Fibroblast of skin of right quadriceps (primary cell): ENCODE data around the gene C1orf35.

Source experiments
- DNase-seq: peaks from one replicate; pipeline ENCODE4 v3.0.0-alpha.2; 2013

The C1orf35 gene

GRCh38 chr1:228077565-228078330 lies 25.4 kb downstream of the C1orf35 start:
- no peak for DNase-seq

- no peak for DNase-seq
Observed at GRCh38 chr1:228076796-228077430, 26.2 kb downstream of the C1orf35 start.

- DNase-seq: no peak
Observed at GRCh38 chr1:228075801-228076271, 27.3 kb downstream of the C1orf35 start.

- DNase-seq: no peak
Observed at GRCh38 chr1:228074954-228075730, 28.0 kb downstream of the C1orf35 start.

GRCh38 chr1:228073857-228074545 lies 29.1 kb downstream of the C1orf35 start:
- no peak for DNase-seq

- DNase-seq: no peak
Observed at GRCh38 chr1:228073061-228073856, 29.9 kb downstream of the C1orf35 start.

- no peak for DNase-seq
Observed at GRCh38 chr1:228072658-228073043, 30.5 kb downstream of the C1orf35 start.

GRCh38 chr1:228071839-228072657 lies 31.1 kb downstream of the C1orf35 start:
- DNase-seq: no peak

- DNase-seq: no peak
Observed at GRCh38 chr1:228070851-228071250, 32.3 kb downstream of the C1orf35 start.

- no peak for DNase-seq
Observed at GRCh38 chr1:228070173-228070572, 33.0 kb downstream of the C1orf35 start.

- no peak for DNase-seq
Observed at GRCh38 chr1:228068359-228068758, 34.8 kb downstream of the C1orf35 start.

- DNase-seq: no peak
Observed at GRCh38 chr1:228066891-228067654, 36.1 kb downstream of the C1orf35 start.

- DNase-seq: no peak
Observed at GRCh38 chr1:228066416-228066815, 36.7 kb downstream of the C1orf35 start.

GRCh38 chr1:228065543-228066347 lies 37.4 kb downstream of the C1orf35 start:
- DNase-seq: no peak

GRCh38 chr1:228064741-228065542 lies 38.2 kb downstream of the C1orf35 start:
- DNase-seq: no peak

GRCh38 chr1:228064296-228064695 lies 38.8 kb downstream of the C1orf35 start:
- no peak for DNase-seq

GRCh38 chr1:228063251-228064191 lies 39.6 kb downstream of the C1orf35 start:
- no peak for DNase-seq
